Measurements from ENCODE around the gene PC.
A peak's percentile ranks its signal among the peaks of the same experiment; 100 is the strongest.
"Not testable (repeated sequence)": the region's sequence is repeated elsewhere in the genome, so short reads cannot be mapped to it uniquely, and the experiment has no call there.

The PC gene
- long read RNA-seq, donor 1, full-length matches to known transcripts: 5 of 5 reads
- long read RNA-seq, donor 1, partial matches to known transcripts: 0 of 5 reads
- long read RNA-seq, donor 1, other reads (novel, unspliced or antisense): 0 of 5 reads
- long read RNA-seq, donor 2, partial matches to known transcripts: 18 of 20 reads
- long read RNA-seq, donor 2, other reads (novel, unspliced or antisense): 0 of 20 reads
- long read RNA-seq, donor 3: 0 reads
- long read RNA-seq, donor 4, partial matches to known transcripts: 26 of 32 reads
- long read RNA-seq, donor 4, other reads (novel, unspliced or antisense): 0 of 32 reads
- long read RNA-seq, donor 5, full-length matches to known transcripts: 5 of 19 reads
- long read RNA-seq, donor 5, partial matches to known transcripts: 9 of 19 reads
- long read RNA-seq, donor 5, other reads (novel, unspliced or antisense): 5 of 19 reads
- long read RNA-seq, donor 6, partial matches to known transcripts: 0 of 4 reads
- long read RNA-seq, donor 6, other reads (novel, unspliced or antisense): 0 of 4 reads
- long read RNA-seq, donor 7, transcript PC-208 (5 exons, 1,607 nt): major isoform, 5 of 52 reads
- long read RNA-seq, donor 7, partial matches to known transcripts: 46 of 52 reads
- long read RNA-seq, donor 7, other reads (novel, unspliced or antisense): 0 of 52 reads
- long read RNA-seq, donor 8, full-length matches to known transcripts: 3 of 18 reads
- long read RNA-seq, donor 8, partial matches to known transcripts: 15 of 18 reads
- long read RNA-seq, donor 8, other reads (novel, unspliced or antisense): 0 of 18 reads

- peak; percentile 99 for DNase-seq
Observed at GRCh38 chr11:66958232-66958955, at the start of gene PC. Gene PC (minus strand): TSS chr11:66958383. CDS start chr11:66872159, 86,224 bp downstream.

- no peak for DNase-seq
Observed at GRCh38 chr11:67007126-67007525, 48.9 kb upstream of the PC start.

- DNase-seq: no peak
Observed at GRCh38 chr11:67006029-67006884, 48.1 kb upstream of the PC start.

GRCh38 chr11:67005200-67005599, 47.0 kb upstream of the PC start:
- DNase-seq: not testable (repeated sequence)

DNA sequence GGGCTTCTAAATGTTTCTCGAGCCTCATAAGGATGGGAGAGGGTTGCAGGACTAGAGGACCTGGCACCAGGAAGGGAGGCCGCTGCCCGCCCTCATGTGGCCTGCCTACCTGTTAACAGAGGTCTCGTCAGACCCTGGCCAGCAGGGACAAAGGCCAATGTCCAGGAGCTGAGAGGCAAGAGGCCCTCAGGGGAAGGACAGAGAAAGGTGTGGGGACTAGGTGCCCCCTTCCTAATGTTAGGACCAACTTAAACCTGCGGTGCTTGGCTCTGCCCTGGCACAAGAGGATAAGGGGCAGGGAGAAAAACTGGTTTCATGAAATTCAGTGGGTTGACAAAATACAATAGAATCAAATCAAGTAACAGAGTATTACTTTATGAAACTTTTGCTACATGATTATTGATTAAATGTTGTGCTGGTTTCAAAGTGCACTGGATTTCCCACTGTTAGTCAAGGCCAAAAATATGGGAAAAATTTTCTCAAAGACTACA, 44.8 kb upstream of the PC start:
- DNase-seq: no peak

DNA sequence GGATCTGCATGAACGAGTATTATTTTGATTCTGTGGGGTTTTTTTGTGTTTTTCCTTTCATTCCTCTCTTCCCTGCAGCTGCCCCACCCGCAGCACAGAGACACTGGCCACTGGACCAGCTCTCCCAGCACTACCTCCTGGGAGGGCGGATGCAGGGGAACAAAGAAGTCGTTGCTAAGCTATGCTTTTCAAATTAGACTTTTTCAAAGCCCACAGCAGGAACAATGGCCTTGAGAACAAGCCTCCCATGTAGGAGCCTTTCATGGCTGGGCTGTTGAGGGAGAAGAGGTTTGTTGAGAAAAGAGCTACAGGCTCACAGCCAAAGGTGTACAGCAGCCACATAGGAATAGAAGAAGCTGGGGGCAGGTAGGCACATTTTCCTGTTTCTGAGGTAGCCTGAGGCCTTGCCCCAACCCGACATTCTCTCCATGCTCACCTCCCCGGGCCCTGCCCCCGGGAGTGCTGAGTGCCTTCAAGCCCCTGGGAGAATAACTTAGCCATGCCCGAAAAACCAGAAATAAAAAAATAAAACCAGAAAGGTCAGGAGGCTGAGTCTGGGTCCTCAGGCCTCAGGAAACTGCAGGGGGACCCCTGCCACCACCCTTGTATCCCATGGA, 44.2 kb upstream of the PC start:
- DNase-seq: no peak

DNA sequence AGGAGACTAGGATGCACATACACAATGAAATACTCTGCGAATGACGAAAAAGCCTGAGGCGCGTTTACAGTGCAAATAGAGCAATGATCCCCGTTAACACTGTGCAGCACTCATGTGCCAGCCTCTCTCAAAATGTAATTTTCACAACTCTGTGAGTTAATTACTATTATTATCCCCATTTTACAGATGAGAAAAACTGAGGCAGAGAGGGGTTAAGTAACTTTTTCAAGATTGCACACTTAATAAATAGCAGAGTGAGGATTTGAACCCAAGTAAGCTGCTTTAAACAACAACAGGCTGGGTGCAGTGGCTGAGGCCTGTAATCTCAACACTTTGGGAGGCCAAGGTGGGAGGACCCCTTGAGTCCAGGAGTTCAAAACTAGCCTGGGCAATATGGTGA, 43.1 kb upstream of the PC start:
- DNase-seq: no peak

DNA sequence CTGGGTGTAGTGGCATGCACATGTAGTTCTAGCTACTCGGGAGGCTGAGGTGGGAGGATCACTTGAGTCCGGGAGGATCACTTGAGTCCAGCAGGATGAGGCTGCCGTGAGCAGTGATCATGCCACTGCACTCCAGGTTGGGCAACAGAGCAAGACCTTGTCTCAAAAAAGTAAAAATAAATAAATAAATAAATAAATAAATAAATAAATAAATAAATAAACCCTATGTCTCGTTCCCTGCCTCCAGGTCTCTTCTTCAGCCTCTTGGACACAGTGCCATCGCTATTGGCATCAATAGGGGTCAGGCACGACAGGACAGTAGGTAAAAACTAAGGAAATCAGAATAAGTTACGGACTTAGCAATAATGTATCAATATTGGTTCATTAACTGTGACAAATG, 41.4 kb upstream of the PC start:
- DNase-seq: no peak

DNA sequence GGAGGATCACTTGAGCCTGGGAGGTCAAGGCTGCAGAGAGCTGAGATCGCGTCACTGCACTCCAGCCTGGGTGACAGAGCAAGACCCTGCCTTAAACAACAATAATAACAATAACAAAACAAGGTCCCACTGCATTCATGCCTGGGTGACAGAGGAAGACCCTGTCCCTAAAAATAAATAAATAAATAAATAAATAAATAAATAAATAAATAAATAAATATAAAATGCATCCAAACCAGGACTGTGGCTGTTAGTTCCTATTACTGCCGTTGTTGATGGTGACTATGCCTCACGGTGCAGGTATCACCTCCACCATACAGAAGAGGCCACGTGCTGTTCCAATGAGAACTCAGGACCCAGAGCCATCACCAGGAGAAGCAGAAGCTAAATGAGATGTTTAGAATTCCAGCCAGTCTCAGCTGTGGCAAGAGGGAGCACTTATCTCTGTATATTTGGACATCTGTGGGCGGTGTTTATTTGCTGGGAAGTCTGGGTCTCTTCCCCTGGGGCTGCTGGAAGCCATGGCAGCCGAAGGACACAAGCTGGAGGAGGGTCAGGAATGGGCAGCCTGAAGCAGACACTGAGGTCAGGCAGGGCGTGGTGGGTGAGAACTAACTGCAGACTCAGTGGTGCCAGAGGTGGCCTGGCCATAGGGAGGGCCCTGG, 38.6 kb upstream of the PC start:
- DNase-seq: no peak

DNA sequence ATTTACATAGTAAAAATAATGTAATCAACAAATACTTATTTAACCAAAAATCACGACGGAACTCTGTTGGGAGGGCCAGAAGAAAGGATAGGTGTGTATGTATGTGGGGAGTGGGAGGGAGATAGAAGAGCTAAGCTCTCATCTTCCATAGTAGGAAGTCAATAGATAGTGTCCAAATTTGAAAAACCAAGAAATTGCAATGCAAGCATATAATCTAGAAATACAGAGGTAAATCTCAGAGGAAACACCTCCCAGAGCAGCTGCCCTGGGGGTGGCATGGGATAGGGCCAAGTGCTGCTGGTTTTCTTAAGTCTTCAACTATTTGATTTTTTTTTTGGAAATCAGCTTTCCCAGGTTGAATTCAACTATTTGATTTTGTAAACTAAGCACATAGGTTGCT, 33.9 kb upstream of the PC start:
- DNase-seq: no peak

GRCh38 chr11:66989360-66989759, 31.2 kb upstream of the PC start:
- DNase-seq: not testable (repeated sequence)

DNA sequence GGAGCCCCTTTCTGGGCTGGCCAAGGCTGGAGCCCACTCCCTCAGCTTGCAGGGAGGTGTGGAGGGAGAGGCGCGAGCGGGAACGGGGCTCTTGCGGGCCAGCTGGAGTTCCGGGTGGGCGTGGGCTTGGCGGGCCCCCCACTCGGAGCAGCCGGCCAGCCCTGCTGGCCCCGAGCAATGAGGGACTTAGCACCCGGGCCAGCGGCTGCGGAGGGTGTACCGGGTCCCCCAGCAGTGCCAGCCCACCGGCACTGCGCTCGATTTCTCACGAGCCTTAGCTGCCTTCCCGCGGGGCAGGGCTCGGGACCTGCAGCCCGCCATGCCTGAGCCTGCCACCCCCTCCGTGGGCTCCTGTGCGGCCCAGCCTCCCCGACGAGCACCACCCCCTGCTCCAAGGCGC, 30.6 kb upstream of the PC start:
- DNase-seq: not testable (repeated sequence)

DNA sequence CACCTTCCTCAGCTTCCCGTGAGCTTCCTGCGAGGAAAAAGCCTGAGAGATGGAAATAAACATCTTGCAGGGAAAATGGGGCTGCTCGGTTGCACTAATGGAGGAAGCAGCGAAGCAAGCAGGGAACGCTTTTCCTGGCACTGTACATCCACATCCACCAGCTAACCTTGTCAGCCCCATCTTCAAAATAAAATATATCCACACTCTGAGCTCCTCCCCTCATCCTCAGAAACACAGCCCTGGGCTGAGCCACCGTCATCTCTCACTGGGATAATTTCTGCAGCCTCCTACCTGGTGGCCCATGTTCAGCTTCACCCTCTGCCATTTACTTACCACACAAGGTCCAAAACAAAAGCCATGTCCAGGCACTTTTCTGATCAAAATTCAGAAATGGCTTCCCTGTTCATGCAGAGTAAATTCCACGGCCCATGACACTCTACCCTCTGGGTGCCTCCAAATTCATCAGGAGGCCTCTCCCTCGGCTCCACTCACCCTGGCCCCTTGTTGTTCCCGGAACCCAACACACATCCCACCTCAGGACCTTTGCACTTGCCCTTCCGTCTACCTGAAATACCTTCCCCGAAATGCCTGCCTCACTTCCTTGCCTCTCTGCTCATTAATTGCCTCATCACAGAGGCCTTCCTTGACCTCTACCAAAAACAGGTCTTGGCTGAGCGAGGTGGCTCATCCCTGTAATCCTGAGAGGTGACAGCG, 29.9 kb upstream of the PC start:
- DNase-seq: no peak

DNA sequence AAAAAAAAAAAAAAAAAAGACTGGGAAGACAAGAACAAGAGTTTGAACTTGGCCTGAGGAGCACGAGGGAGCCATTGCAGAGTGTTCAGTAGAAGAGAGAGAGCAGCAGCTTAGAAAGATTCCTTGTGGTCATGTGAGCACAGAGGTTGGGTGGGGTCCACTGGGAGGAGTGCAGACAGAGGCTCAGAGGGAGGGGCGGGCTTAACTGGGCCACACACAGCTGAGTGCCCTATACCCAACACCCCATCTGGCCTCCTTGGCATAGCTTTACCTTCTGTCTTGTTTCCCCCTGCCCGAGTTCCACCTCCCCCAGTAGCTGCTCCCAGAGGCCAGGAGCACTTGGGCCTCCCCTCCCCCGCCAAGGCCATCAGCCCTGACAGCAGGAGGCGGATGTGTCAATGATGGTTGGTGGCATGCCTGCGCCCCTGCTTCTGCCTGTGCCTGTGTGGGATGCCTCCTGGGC, 29.0 kb upstream of the PC start:
- no peak for DNase-seq

- DNase-seq: no peak
Observed at GRCh38 chr11:66986178-66986545, 28.0 kb upstream of the PC start.

- no peak for DNase-seq
Observed at GRCh38 chr11:66985508-66986177, 27.5 kb upstream of the PC start.

- no peak for DNase-seq
Observed at GRCh38 chr11:66983275-66983924, 25.2 kb upstream of the PC start.

GRCh38 chr11:66981976-66982578, 23.9 kb upstream of the PC start:
- DNase-seq: no peak

Data from right kidney (tissue), 9 donors.